ENCODE results near the gene ZFPL1.

DNA sequence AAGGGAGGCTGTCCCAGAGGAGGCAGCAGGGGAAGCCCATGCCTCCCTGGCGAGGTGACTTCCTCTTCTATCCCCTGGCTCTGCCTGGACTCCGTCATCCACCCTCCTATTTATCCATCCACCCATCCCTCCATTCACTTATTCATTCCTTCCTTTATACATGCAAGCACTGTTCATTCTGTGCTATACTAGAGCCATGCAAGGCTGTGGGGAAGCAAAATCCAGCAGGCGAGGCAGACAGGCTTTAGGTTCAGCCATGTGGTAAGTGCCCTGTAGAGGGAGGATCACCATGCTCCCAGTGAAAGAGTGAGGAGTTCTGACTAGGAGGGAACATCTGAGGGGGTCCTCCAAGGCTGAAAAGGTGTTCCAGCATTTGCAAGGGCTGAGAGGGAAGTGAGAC, 24.5 kb upstream of the ZFPL1 start:
- TF ChIP-seq, protein P1, sequence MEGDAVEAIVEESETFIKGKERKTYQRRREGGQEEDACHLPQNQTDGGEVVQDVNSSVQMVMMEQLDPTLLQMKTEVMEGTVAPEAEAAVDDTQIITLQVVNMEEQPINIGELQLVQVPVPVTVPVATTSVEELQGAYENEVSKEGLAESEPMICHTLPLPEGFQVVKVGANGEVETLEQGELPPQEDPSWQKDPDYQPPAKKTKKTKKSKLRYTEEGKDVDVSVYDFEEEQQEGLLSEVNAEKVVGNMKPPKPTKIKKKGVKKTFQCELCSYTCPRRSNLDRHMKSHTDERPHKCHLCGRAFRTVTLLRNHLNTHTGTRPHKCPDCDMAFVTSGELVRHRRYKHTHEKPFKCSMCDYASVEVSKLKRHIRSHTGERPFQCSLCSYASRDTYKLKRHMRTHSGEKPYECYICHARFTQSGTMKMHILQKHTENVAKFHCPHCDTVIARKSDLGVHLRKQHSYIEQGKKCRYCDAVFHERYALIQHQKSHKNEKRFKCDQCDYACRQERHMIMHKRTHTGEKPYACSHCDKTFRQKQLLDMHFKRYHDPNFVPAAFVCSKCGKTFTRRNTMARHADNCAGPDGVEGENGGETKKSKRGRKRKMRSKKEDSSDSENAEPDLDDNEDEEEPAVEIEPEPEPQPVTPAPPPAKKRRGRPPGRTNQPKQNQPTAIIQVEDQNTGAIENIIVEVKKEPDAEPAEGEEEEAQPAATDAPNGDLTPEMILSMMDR (IDR thresholded peaks at IDR 0.05), result no peak
- no peak for TF ChIP-seq EP300 (IDR thresholded peaks at IDR 0.05)
- no peak for TF ChIP-seq POLR2AphosphoS5 (IDR thresholded peaks at IDR 0.05)

Data from esophagus muscularis mucosa (tissue), 4 donors.